Right atrium auricular region (tissue), 2 donors: ENCODE results near the gene PCSK9. TPM values are rescaled to one million over a fixed set of nuclear protein-coding genes. Genes with fewer than 3 reads are reported as not detected.

ENCODE experiments used
- DNase-seq: peaks from one replicate; pipeline ENCODE4 v3.0.0-alpha.2; 2019; ENCODE audit warnings: low spot score
- H3K27ac ChIP-seq, 2 donors: fragments of 200-600 bp; sonication (generic); 1 replicate in 1 of 2; 2 replicates in 1 of 2; pipeline ENCODE4 v1.5.1; 2016 to 2019
- H3K27me3 ChIP-seq, 2 donors: fragments of 200-600 bp; sonication (generic); one replicate each; pipeline versions ENCODE4 v1.5.1 to v1.6.0; 2017 to 2019
- H3K36me3 ChIP-seq: fragments of 200-600 bp; sonication (generic); one replicate; pipeline ENCODE4 v1.5.1; 2016
- H3K4me1 ChIP-seq, 2 donors: fragments of 200-600 bp; sonication (generic); one replicate each; pipeline versions ENCODE4 v1.5.1 to v1.6.0; 2017 to 2019
- H3K4me3 ChIP-seq, 2 donors: fragments of 200-600 bp; sonication (generic); 1 replicate in 1 of 2; 2 replicates in 1 of 2; pipeline ENCODE4 v1.5.1; 2017 to 2019; ENCODE audit warnings: mild to moderate bottlenecking in 1 of 2, moderate library complexity in 1 of 2
- H3K9me3 ChIP-seq, 2 donors: fragments of 200-600 bp; sonication (generic); one replicate each; pipeline ENCODE4 v1.5.1; 2019
- total RNA-seq, 2 donors: library from RNA; depleted of rRNA; stranded (reverse); fragments of >200 nt; gene quantifications; one replicate each; pipeline ENCODE4 v1.1.0, GENCODE V29; 2016
- TF ChIP-seq, protein P1 (sequence below), 2 donors: fragments of 200-600 bp; sonication (generic); IDR thresholded peaks; one replicate each; pipeline ENCODE4 v1.5.1; 2019; ENCODE audit warnings: antibody characterized with exemption in 2 of 2

Gene PCSK9
- total RNA-seq, 2 donors from 2014 or later: 0.47 TPM; not detected in 1

DNA sequence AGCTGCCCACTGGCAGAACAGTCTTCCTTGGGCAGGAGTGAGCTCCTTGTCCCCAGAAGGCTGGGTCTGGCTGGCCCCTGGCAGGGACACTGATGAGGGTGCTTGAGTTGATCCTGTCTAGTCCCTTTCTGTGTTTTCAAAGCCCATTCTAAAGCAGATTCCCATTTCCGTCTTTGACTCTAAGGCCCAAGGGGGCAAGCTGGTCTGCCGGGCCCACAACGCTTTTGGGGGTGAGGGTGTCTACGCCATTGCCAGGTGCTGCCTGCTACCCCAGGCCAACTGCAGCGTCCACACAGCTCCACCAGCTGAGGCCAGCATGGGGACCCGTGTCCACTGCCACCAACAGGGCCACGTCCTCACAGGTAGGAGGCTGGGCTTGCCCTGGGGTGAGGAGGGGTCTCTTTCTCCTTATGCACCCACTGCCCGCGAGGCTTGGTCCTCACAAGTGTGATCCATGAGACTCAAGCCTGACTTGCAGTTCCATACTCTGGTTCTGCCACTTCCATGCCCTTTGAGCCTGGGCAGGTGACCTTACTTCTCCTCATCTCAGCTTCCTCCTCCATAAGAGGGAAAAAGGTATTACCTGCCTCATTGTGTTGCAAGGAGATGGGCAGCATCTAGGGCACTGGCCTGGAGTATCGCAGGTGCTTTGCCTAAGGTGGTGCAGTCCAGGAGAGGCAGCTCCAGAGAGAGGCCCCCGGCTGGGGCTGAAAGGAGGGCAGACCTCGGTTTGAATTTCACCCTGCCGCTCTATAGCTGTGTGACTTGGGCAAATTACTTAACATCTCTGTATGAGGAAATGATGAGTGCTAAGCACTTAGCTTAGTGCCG lies 20.2 kb downstream of the PCSK9 start:
- H3K4me3 ChIP-seq: no peak overlapping the region
- TF ChIP-seq, protein P1, sequence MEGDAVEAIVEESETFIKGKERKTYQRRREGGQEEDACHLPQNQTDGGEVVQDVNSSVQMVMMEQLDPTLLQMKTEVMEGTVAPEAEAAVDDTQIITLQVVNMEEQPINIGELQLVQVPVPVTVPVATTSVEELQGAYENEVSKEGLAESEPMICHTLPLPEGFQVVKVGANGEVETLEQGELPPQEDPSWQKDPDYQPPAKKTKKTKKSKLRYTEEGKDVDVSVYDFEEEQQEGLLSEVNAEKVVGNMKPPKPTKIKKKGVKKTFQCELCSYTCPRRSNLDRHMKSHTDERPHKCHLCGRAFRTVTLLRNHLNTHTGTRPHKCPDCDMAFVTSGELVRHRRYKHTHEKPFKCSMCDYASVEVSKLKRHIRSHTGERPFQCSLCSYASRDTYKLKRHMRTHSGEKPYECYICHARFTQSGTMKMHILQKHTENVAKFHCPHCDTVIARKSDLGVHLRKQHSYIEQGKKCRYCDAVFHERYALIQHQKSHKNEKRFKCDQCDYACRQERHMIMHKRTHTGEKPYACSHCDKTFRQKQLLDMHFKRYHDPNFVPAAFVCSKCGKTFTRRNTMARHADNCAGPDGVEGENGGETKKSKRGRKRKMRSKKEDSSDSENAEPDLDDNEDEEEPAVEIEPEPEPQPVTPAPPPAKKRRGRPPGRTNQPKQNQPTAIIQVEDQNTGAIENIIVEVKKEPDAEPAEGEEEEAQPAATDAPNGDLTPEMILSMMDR (IDR thresholded peaks at IDR 0.05): no peak
- no peaks in the 10 kb centered on the region for H3K27me3 ChIP-seq
- no peaks in the 10 kb centered on the region for H3K9me3 ChIP-seq
- peak; percentile 46 for DNase-seq
- no peaks in the 10 kb centered on the region for H3K36me3 ChIP-seq
- H3K27ac ChIP-seq: no peak overlapping the region
- H3K4me1 ChIP-seq: peaks cover 0 to 5% of the 10 kb centered on the region in 2 donors

DNA sequence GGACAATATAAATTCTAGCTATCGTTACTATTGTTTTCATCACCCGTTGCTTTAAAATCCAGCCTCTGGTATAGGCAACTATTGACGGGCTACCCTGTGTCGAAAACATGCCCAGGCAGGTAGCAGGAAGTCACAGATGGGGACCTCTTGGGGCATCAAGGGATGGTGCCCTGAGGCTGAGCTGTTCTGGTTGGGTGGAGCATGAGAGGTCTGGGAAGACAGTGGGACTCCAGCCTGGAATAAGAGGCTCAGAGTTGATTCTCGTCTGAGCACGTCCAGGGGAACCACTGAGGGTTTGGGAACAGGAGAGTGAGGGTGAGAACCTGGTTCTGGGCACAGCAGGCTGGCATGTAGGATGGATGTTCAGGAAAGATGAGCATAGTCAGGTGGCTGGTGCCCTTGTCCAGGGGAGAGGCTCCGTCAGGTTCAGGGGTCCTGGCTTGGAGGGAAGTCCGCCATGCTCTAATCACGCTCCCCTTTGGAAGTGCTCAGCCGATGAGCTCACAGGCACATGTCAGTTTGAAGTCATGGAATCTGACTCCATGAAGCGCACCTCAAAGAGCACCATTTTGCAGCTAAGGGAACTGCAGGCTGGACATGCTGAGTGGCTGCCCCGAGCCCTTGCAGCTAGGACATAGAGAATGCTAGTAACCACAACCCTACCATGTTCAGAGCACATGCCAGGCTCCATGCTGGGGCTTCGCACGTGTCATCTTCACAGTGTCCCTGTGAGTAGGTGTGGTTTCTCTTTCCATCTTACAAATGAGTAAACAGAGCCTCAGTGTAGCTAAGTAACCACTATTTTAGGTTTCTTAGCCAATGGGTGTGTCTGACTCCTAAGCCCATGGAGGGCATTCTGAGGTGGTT lies 21.0 kb downstream of the PCSK9 start:
- TF ChIP-seq, protein P1 (IDR thresholded peaks at IDR 0.05): no peak
- Histone ChIP-seq H3K27ac (no peak overlapping the region), H3K27me3 (no peaks in the 10 kb centered on the region), H3K4me3 (no peak overlapping the region), H3K4me1 (peaks cover 0 to 14% of the 10 kb centered on the region in 2 donors), H3K36me3 (no peaks in the 10 kb centered on the region), H3K9me3 (no peaks in the 10 kb centered on the region)
- DNase-seq: no peak

DNA sequence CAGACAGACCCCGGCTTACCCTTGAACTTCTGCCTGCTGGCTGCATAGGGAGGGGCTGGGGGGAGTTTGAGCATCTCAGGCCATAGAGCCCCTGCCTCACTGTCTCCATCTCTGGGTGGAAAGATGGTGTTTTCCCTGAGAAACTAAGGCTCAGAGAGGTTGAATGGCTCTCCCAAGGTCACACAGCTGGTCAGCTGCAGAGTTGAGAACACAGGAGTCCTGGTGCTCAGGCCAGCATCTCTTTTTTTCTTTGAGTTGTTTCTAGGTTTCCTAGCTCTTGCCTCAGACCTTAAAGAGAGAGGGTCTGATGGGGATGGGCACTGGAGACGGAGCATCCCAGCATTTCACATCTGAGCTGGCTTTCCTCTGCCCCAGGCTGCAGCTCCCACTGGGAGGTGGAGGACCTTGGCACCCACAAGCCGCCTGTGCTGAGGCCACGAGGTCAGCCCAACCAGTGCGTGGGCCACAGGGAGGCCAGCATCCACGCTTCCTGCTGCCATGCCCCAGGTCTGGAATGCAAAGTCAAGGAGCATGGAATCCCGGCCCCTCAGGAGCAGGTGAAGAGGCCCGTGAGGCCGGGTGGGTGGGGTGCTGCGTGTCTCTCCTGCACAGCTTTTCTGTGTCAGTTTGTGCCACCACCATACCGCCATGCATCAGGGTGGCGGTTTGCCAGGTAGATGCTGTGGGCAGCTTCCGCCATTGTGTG lies 21.8 kb downstream of the PCSK9 start:
- Histone ChIP-seq H3K9me3 (no peaks in the 10 kb centered on the region), H3K36me3 (no peaks in the 10 kb centered on the region), H3K27ac (no peak overlapping the region), H3K4me1 (peaks cover 0 to 20% of the 10 kb centered on the region in 2 donors), H3K4me3 (no peak overlapping the region), H3K27me3 (no peaks in the 10 kb centered on the region)
- DNase-seq: no peak
- TF ChIP-seq, protein P1 (IDR thresholded peaks at IDR 0.05): no peak

DNA sequence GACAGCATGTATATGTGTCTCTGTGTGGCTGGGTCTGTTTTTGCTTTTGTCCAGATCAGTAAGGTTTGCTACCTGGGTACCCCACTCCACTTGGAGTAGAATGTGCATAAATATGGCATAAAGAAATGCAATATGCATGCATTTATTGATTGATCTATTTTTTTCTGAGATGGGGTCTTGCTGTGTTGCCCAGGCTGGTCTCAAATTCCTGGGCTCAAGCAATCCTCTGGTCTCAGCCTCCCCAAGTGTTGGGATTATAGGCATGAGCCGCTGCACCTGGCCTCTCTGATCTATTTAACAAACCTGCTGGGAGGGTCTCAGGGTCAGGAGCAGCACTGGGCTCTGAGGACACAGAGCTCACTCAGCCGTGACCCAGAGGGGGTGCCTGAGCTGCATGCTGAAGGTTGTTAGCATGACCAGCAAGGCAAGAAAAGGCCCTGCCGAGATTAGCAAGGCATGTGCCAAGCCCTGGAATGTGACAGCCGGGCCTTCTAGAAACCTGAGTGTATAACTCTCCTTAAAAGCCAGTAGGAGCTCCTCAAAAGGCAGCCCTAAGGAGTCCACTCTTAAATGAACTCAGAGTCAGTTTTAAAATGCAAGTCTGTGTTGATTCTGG lies 22.5 kb downstream of the PCSK9 start:
- TF ChIP-seq, protein P1 (IDR thresholded peaks at IDR 0.05): no peak
- no peaks in the 10 kb centered on the region for H3K9me3 ChIP-seq
- DNase-seq: no peak
- H3K4me1 ChIP-seq: peaks cover 0 to 27% of the 10 kb centered on the region in 2 donors
- H3K4me3 ChIP-seq: no peak overlapping the region
- no peak overlapping the region for H3K27ac ChIP-seq
- H3K36me3 ChIP-seq: peaks cover 1% of the 10 kb centered on the region
- H3K27me3 ChIP-seq: no peaks in the 10 kb centered on the region

DNA sequence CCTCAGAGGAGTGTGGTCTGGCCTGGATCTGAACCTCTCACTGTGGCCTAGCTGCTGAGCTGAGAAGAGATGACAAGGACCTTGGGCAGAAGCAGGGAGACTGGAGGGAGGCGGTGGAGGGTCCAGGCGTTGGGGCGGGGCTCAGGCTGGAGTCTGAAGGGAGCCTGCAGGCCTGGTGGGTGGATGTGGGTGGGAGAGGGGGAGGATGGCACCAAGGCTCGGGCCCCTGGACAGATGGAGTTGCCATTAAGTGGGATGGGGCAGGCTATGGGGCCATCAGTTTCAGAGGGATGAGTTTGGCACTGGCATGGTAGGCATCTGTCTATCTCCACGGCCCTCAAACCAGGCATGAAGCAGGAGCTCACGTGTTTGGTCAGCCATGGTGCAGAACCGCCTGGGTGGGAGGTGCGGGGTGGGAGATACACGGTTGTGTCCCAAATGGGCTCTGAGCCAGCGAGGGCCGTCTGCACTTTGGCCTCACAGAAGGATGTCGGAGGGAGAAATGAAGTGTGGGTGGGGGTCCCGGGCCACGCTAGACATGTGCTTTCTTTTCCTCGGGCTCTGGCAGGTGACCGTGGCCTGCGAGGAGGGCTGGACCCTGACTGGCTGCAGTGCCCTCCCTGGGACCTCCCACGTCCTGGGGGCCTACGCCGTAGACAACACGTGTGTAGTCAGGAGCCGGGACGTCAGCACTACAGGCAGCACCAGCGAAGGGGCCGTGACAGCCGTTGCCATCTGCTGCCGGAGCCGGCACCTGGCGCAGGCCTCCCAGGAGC lies 23.6 kb downstream of the PCSK9 start:
- no peak for DNase-seq
- peaks cover 0 to 32% of the 10 kb centered on the region in 2 donors for H3K4me1 ChIP-seq
- H3K27ac ChIP-seq: no peak overlapping the region

More for the DNA sequence above, 23.6 kb downstream of the PCSK9 start:
- Histone ChIP-seq H3K9me3 (no peaks in the 10 kb centered on the region), H3K27me3 (no peaks in the 10 kb centered on the region), H3K4me3 (no peak overlapping the region), H3K36me3 (peaks cover 6% of the 10 kb centered on the region)
- TF ChIP-seq, protein P1 (IDR thresholded peaks at IDR 0.05): no peak
